HCT116 (cell line): ENCODE data around the gene CHST4. TPM values are rescaled to one million over a fixed set of nuclear protein-coding genes. Genes with fewer than 3 reads are reported as not detected.

Experiments used
- ATAC-seq: fragments of 200-7000 bp; cut with Tn5 transposase; 2 replicates; pipeline ENCODE4 v1.9.1; 2020; ENCODE audit warnings: mild to moderate bottlenecking, moderate library complexity
- BruUV-seq: library from RNA; stranded (reverse); fragments of 400-500 nt; replicated peaks from 2 replicates; lab custom pipeline; 2021; lab: Mats Ljungman, UMichigan
- CTCF ChIA-PET: fragments of 300-600 bp; sonication (Branson Sonifier 250); formaldehyde crosslinking; loops from one replicate; lab custom pipeline; 2021; ENCODE audit warnings: antibody characterized with exemption; lab: Charles Lee
- POLR2A ChIA-PET: fragments of 300-600, 350-600 bp; sonication (Branson Sonifier 250); formaldehyde crosslinking; loops from one replicate; lab custom pipeline; 2021; ENCODE audit warnings: antibody characterized with exemption; lab: Charles Lee
- RAD21 ChIA-PET, 2 experiments: fragments of 300-600 bp; sonication (Branson Sonifier 250); formaldehyde crosslinking; loops; one replicate each; lab custom pipeline; 2023; ENCODE audit warnings: low total read pairs in 2 of 2; ENCODE audit not compliant: uncharacterized antibody in 2 of 2, unreplicated experiment in 2 of 2, low non-redundant PET in 1 of 2; lab: Charles Lee
- DNase-seq: peaks from one replicate; pipeline ENCODE4 v3.0.0-alpha.2; 2010; ENCODE audit warnings: low read depth, low spot score
- H2AFZ ChIP-seq: fragments of 200-600 bp; shearing (Covaris generic), sonication (generic); 2 replicates; pipeline ENCODE4 v1.6.1; 2017; ENCODE audit warnings: low read depth, mixed run types, mixed read lengths, antibody characterized with exemption, low read length; ENCODE audit not compliant: poor library complexity, severe bottlenecking
- H3K27ac ChIP-seq: 2 replicates; pipeline ENCODE4 v1.5.1; 2012; ENCODE audit warnings: low read depth, low read length
- H3K27me3 ChIP-seq: fragments of 200-600 bp; sonication (generic); 2 replicates; pipeline ENCODE4 v1.6.1; 2016; ENCODE audit warnings: mixed run types, low read length, mixed read lengths; ENCODE audit not compliant: insufficient read depth
- H3K36me3 ChIP-seq, 2 experiments: fragments of 200-500 bp in 1 of 2; fragments of 200-600 bp in 1 of 2; sonication (Bioruptor generic) in 1 of 2; sonication (generic) in 1 of 2; 2 replicates each; pipeline versions ENCODE4 v1.5.1 to v1.6.1; 2014 to 2016; ENCODE audit warnings: low read length in 2 of 2, inconsistent platforms in 1 of 2, mixed read lengths in 1 of 2, mixed run types in 1 of 2; ENCODE audit not compliant: insufficient read depth in 2 of 2, control insufficient read depth in 1 of 2
- H3K4me1 ChIP-seq, 2 experiments: fragments of 200-600 bp in 1 of 2; sonication (generic) in 1 of 2; 2 replicates each; pipeline versions ENCODE4 v1.5.1 to v1.6.1; 2012 to 2017; ENCODE audit warnings: low read length in 2 of 2, inconsistent platforms in 1 of 2, mild to moderate bottlenecking in 1 of 2, mixed read lengths in 1 of 2, mixed run types in 1 of 2, moderate library complexity in 1 of 2; ENCODE audit not compliant: insufficient read depth in 2 of 2, control insufficient read depth in 1 of 2
- H3K4me2 ChIP-seq: fragments of 200-600 bp; sonication (generic); 2 replicates; pipeline ENCODE4 v1.6.1; 2017; ENCODE audit warnings: mixed run types, low read length, mixed read lengths
- H3K4me3 ChIP-seq, 2 experiments: fragments of 200-600 bp in 1 of 2; sonication (generic) in 1 of 2; replicated peaks in 1 of 2; 2 replicates each; pipeline ENCODE4 v1.5.1; 2011 to 2016; ENCODE audit warnings: low read length in 2 of 2, control low read depth in 1 of 2, low read depth in 1 of 2, mild to moderate bottlenecking in 1 of 2, mixed read lengths in 1 of 2, mixed run types in 1 of 2
- H3K79me2 ChIP-seq: fragments of 200-600 bp; sonication (generic); 2 replicates; pipeline ENCODE4 v1.6.1; 2017; ENCODE audit warnings: mild to moderate bottlenecking, mixed run types, low read length, moderate library complexity, mixed read lengths; ENCODE audit not compliant: insufficient read depth
- H3K9ac ChIP-seq: fragments of 200-600 bp; sonication (generic); 2 replicates; pipeline ENCODE4 v1.6.1; 2016; ENCODE audit warnings: low read length, mixed read lengths
- H3K9me2 ChIP-seq: fragments of 200-600 bp; sonication (generic), shearing (Covaris generic); 2 replicates; pipeline ENCODE4 v1.6.1; 2017; ENCODE audit warnings: mixed run types, mild to moderate bottlenecking, moderate library complexity; ENCODE audit not compliant: insufficient read depth
- H3K9me3 ChIP-seq, 2 experiments: fragments of 200-500 bp in 1 of 2; fragments of 200-600 bp in 1 of 2; sonication (Bioruptor generic) in 1 of 2; sonication (generic) in 1 of 2; 2 replicates each; pipeline ENCODE4 v1.6.1; 2014 to 2017; ENCODE audit warnings: low read length in 2 of 2, mixed read lengths in 2 of 2, inconsistent platforms in 1 of 2, low read depth in 1 of 2, mild to moderate bottlenecking in 1 of 2, mixed run types in 1 of 2, moderate library complexity in 1 of 2; ENCODE audit not compliant: control insufficient read depth in 1 of 2, insufficient read depth in 1 of 2
- H4K20me1 ChIP-seq: fragments of 200-600 bp; sonication (generic), shearing (Covaris generic); 2 replicates; pipeline ENCODE4 v1.6.1; 2017; ENCODE audit warnings: mixed run types, mild to moderate bottlenecking, moderate library complexity; ENCODE audit not compliant: insufficient read depth
- CBX3 ChIP-seq: IDR thresholded peaks from 2 replicates; pipeline ENCODE4 v1.6.1; 2012; ENCODE audit warnings: low read depth
- CEBPB ChIP-seq: IDR thresholded peaks from 2 replicates; pipeline ENCODE4 v1.6.1; 2012; ENCODE audit warnings: low read depth
- EGR1 ChIP-seq: IDR thresholded peaks from 2 replicates; pipeline ENCODE4 v1.6.1; 2012; ENCODE audit warnings: low read depth
- ELF1 ChIP-seq: IDR thresholded peaks from 2 replicates; pipeline ENCODE4 v1.6.1; 2012; ENCODE audit warnings: low read depth, borderline replicate concordance
- EZH2 ChIP-seq: fragments of 200-600 bp; sonication (generic); IDR thresholded peaks from 2 replicates; pipeline ENCODE4 v1.6.1; 2017; ENCODE audit warnings: antibody characterized with exemption, mixed run types
- EZH2phosphoT487 ChIP-seq: fragments of 200-600 bp; IDR thresholded peaks from 2 replicates; pipeline ENCODE4 v1.6.1; 2018; ENCODE audit warnings: antibody characterized with exemption, borderline replicate concordance
- JUND ChIP-seq: IDR thresholded peaks from 2 replicates; pipeline ENCODE4 v1.6.1; 2012
- POLR2A ChIP-seq: IDR thresholded peaks from 2 replicates; pipeline ENCODE4 v1.7.0; 2011; ENCODE audit warnings: borderline replicate concordance; ENCODE audit not compliant: insufficient read depth, insufficient read length; ENCODE audit errors: extremely low read depth
- RAD21 ChIP-seq: IDR thresholded peaks from 2 replicates; pipeline ENCODE4 v1.6.1; 2012; ENCODE audit warnings: low read depth, mild to moderate bottlenecking
- SIN3A ChIP-seq: IDR thresholded peaks from 2 replicates; pipeline ENCODE4 v1.6.1; 2012; ENCODE audit warnings: low read depth
- SP1 ChIP-seq: IDR thresholded peaks from 2 replicates; pipeline ENCODE4 v1.6.1; 2012; ENCODE audit warnings: low read depth
- SRF ChIP-seq: IDR thresholded peaks from 2 replicates; pipeline ENCODE4 v1.6.1; 2012; ENCODE audit warnings: low read depth
- TCF7L2 ChIP-seq: IDR thresholded peaks from 2 replicates; pipeline ENCODE4 v1.7.0; 2011; ENCODE audit warnings: borderline replicate concordance, inconsistent platforms; ENCODE audit not compliant: insufficient read depth, insufficient read length; ENCODE audit errors: extremely low read depth
- YY1 ChIP-seq: IDR thresholded peaks from 2 replicates; pipeline ENCODE4 v1.6.1; 2011; ENCODE audit warnings: low read length, low read depth, moderate library complexity, mild to moderate bottlenecking; ENCODE audit not compliant: insufficient replicate concordance; ENCODE audit errors: extremely low read depth
- intact Hi-C: fragments of 100-400 bp; cut with micrococcal nuclease; formaldehyde crosslinking; loops from 2 replicates; pipeline ENCODE4 v1.10.0; 2022
- total RNA-seq: library from RNA; stranded (reverse); gene quantifications from one replicate; pipeline ENCODE4 v1.2.1, GENCODE V29; 2021; ENCODE audit not compliant: unreplicated experiment
- TF ChIP-seq, protein P1 (sequence below): IDR thresholded peaks from 2 replicates; pipeline ENCODE4 v1.6.1; 2012; ENCODE audit warnings: low read depth
- TF ChIP-seq, protein P2 (sequence below): IDR thresholded peaks from 2 replicates; pipeline ENCODE4 v1.6.1; 2012
- TF ChIP-seq, protein P3 (sequence below), 3 experiments: fragments of 200-600 bp in 1 of 3; sonication (generic) in 1 of 3; IDR thresholded peaks in 2 of 3; conservative IDR thresholded peaks in 1 of 3; 2 replicates each; pipeline ENCODE4 v1.5.1; 2012 to 2017; ENCODE audit warnings: low read depth in 2 of 3, low read length in 2 of 3, antibody characterized with exemption in 1 of 3, borderline replicate concordance in 1 of 3, control low read depth in 1 of 3, mild to moderate bottlenecking in 1 of 3, mixed read lengths in 1 of 3, mixed run types in 1 of 3, moderate library complexity in 1 of 3; ENCODE audit not compliant: insufficient read depth in 1 of 3
- TF ChIP-seq, protein P4 (sequence below): IDR thresholded peaks from 2 replicates; pipeline ENCODE4 v1.6.1; 2012

Gene CHST4
- total RNA-seq, 1 experiment from 2014 or later = 0.59 TPM

DNA sequence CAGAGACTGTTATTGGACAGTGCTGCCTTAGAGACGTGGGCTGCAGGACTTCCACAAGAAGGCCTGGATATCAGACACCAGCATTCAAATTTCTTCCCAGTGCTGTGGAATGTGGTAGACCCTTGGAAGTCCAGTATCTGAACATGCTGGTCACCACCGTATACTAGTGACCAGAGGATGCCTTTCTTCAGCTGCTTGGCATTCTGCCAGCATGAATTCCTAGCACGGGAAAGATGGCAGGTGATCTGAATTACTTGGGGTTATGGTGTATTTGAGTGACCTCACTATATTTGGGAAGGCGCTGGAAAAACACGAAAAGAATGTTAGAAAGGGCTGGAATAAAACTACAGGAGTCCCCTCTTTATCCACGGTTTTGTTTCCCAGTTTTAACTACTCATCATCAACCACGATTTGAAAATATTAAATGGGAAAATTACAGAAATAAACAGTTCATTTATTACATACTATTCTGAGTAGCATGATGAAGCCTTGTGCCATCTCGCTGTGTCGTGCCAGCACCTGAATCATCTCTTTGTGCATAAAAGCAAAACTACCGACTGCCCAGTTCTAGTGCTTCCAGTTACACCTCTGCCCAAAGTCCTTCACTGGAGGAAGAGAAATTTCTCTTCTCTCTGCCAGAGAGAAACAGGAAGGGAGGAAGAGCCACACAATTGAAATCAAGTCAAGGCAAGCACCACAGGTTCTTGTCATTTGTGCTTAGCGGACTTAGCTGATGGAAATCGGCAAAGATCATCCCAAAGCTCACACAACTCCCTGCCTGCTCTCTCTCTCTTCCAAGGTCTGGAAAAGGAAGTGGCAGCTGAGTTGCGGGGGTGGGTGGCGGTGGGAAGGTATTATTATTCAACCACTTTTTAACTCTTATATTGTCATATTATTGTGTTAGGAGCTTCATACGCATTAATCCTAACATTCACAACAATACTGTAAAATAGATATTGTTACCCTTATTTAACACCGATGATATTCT lies 1.4 kb upstream of the CHST4 start (continued):
- TF ChIP-seq EZH2phosphoT487 (no peak), EGR1 (no peak), RAD21 (no peak)

DNA sequence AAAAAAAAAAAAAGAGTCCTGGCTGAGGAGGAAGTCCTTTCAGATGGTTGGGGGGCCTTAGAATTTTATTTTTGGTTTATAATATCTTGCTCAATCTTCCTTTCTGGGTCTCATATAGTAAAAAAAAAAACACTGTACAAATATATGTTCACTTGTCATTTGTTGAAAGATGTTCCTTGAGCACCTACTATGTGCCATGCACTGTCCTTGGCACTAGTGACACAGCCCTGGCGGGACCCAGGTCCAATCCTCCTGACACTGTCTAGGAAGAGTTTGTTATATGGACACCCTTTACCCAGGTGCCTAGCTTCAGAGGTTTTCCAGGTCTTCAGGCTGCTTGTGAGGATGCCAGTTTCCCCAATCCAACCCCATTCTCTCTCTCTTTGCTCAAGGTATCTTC lies 2.0 kb downstream of the CHST4 start:
- H3K9me3 ChIP-seq = no peaks in the 10 kb centered on the region
- H4K20me1 ChIP-seq = no peaks in the 10 kb centered on the region
- no peak overlapping the region for H3K9ac ChIP-seq
- no peak for ATAC-seq
- no peak overlapping the region for H3K4me2 ChIP-seq
- no TSS peak for BruUV-seq
- DNase-seq = no peak
- no peak overlapping the region for H3K4me3 ChIP-seq
- H3K79me2 ChIP-seq = no peaks in the 10 kb centered on the region
- H3K9me2 ChIP-seq = no peaks in the 10 kb centered on the region
- H3K27me3 ChIP-seq = no peaks in the 10 kb centered on the region
- H3K4me1 ChIP-seq = peaks cover 0 to 19% of the 10 kb centered on the region in 2 experiments; a peak in 2 of 4 replicates
- no peak overlapping the region for H2AFZ ChIP-seq
- RAD21 ChIA-PET = no interaction called here
- H3K36me3 ChIP-seq = no peaks in the 10 kb centered on the region
- no peak overlapping the region for H3K27ac ChIP-seq
- intact Hi-C loops = no loop called here
- CTCF ChIA-PET = no interaction called here
- POLR2A ChIA-PET = no interaction called here
- TF ChIP-seq JUND (no peak), SRF (no peak), YY1 (no peak), POLR2A (no peak), CBX3 (no peak), EZH2phosphoT487 (no peak), SIN3A (no peak), EZH2 (no peak), RAD21 (no peak), ELF1 (no peak), SP1 (no peak), CEBPB (no peak), TCF7L2 (no peak)
- TF ChIP-seq, protein P1, sequence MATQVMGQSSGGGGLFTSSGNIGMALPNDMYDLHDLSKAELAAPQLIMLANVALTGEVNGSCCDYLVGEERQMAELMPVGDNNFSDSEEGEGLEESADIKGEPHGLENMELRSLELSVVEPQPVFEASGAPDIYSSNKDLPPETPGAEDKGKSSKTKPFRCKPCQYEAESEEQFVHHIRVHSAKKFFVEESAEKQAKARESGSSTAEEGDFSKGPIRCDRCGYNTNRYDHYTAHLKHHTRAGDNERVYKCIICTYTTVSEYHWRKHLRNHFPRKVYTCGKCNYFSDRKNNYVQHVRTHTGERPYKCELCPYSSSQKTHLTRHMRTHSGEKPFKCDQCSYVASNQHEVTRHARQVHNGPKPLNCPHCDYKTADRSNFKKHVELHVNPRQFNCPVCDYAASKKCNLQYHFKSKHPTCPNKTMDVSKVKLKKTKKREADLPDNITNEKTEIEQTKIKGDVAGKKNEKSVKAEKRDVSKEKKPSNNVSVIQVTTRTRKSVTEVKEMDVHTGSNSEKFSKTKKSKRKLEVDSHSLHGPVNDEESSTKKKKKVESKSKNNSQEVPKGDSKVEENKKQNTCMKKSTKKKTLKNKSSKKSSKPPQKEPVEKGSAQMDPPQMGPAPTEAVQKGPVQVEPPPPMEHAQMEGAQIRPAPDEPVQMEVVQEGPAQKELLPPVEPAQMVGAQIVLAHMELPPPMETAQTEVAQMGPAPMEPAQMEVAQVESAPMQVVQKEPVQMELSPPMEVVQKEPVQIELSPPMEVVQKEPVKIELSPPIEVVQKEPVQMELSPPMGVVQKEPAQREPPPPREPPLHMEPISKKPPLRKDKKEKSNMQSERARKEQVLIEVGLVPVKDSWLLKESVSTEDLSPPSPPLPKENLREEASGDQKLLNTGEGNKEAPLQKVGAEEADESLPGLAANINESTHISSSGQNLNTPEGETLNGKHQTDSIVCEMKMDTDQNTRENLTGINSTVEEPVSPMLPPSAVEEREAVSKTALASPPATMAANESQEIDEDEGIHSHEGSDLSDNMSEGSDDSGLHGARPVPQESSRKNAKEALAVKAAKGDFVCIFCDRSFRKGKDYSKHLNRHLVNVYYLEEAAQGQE = no peak
- TF ChIP-seq, protein P2, sequence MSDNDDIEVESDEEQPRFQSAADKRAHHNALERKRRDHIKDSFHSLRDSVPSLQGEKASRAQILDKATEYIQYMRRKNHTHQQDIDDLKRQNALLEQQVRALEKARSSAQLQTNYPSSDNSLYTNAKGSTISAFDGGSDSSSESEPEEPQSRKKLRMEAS = no peak
- TF ChIP-seq, protein P3, sequence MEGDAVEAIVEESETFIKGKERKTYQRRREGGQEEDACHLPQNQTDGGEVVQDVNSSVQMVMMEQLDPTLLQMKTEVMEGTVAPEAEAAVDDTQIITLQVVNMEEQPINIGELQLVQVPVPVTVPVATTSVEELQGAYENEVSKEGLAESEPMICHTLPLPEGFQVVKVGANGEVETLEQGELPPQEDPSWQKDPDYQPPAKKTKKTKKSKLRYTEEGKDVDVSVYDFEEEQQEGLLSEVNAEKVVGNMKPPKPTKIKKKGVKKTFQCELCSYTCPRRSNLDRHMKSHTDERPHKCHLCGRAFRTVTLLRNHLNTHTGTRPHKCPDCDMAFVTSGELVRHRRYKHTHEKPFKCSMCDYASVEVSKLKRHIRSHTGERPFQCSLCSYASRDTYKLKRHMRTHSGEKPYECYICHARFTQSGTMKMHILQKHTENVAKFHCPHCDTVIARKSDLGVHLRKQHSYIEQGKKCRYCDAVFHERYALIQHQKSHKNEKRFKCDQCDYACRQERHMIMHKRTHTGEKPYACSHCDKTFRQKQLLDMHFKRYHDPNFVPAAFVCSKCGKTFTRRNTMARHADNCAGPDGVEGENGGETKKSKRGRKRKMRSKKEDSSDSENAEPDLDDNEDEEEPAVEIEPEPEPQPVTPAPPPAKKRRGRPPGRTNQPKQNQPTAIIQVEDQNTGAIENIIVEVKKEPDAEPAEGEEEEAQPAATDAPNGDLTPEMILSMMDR (IDR thresholded peaks at IDR 0.05 in 2 of 3, conservative IDR thresholded peaks at IDR 0.05 in 1 of 3; ENCODE audit: borderline replicate concordance in 1 of 3, insufficient read depth in 1 of 3, low read depth in 2 of 3, low read length in 2 of 3) = no peak
- TF ChIP-seq, protein P4, sequence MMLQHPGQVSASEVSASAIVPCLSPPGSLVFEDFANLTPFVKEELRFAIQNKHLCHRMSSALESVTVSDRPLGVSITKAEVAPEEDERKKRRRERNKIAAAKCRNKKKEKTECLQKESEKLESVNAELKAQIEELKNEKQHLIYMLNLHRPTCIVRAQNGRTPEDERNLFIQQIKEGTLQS = no peak
